OCI-LY3 (cell line): ENCODE data around the gene ZSWIM5.

Source experiments
- CTCF ChIP-seq: fragments of 200-600, 300-600 bp; sonication (generic); IDR thresholded peaks from 2 replicates; pipeline ENCODE4 v1.5.1; 2014; ENCODE audit warnings: antibody characterized with exemption, low read length, low read depth
- EZH2phosphoT487 ChIP-seq: fragments of 200-600 bp; shearing (Covaris generic); IDR thresholded peaks from 2 replicates; pipeline ENCODE4 v1.6.1; 2018; ENCODE audit warnings: antibody characterized with exemption, mixed run types, low read depth

- TF ChIP-seq CTCF = no peak
- no peak for TF ChIP-seq EZH2phosphoT487
Observed at GRCh38 chr1:44970317-44970716, 236.1 kb downstream of the ZSWIM5 start.
